Progenitor cell of endocrine pancreas (in vitro differentiated cells): Measurements from ENCODE around the gene CYP2B6. TPM values are rescaled to one million over a fixed set of nuclear protein-coding genes. Genes with fewer than 3 reads are reported as not detected.
A peak's percentile ranks its signal among the peaks of the same experiment; 100 is the strongest.

Experiments
- DNase-seq: peaks from one replicate; pipeline ENCODE4 v3.0.0; 2021; ENCODE audit warnings: low spot score; ENCODE audit not compliant: unreplicated experiment
- H3K27ac Mint-ChIP-seq: 2 replicates; pipeline ENCODE4 v1.8.0; 2021; ENCODE audit warnings: mild to moderate bottlenecking, moderate library complexity, mixed read lengths
- H3K27me3 Mint-ChIP-seq: 2 replicates; pipeline ENCODE4 v1.8.0; 2021; ENCODE audit warnings: mixed read lengths
- H3K36me3 Mint-ChIP-seq: 2 replicates; pipeline ENCODE4 v1.8.0; 2022; ENCODE audit warnings: mixed read lengths; ENCODE audit not compliant: insufficient read depth
- H3K4me1 Mint-ChIP-seq: 2 replicates; pipeline ENCODE4 v1.8.0; 2021; ENCODE audit warnings: low read depth, mixed read lengths
- H3K4me3 Mint-ChIP-seq: 2 replicates; pipeline ENCODE4 v1.8.0; 2021; ENCODE audit warnings: low read depth, mild to moderate bottlenecking, moderate library complexity, mixed read lengths
- H3K9me3 Mint-ChIP-seq: 2 replicates; pipeline ENCODE4 v1.8.0; 2021; ENCODE audit warnings: low read depth, mixed read lengths
- long read RNA-seq: library from polyadenylated mRNA; unstranded; transcript quantifications from one replicate; pipeline ENCODE4 v2.0.0, GENCODE V29; 2020
- total RNA-seq: library from RNA; stranded (reverse); gene quantifications from 2 replicates; pipeline ENCODE4 v1.2.1, GENCODE V29; 2021
- TF ChIP-seq, protein P1 (sequence below): fragments of 200-600 bp; sonication (generic); IDR thresholded peaks from one replicate; pipeline ENCODE4 v1.5.0; 2021; ENCODE audit warnings: antibody characterized with exemption, mild to moderate bottlenecking; ENCODE audit not compliant: unreplicated experiment

CYP2B6 gene
- 2.0 and 3.0 TPM in 2 replicates for total RNA-seq
- long read RNA-seq, partial matches to known transcripts: 1 of 1 reads
- long read RNA-seq, other reads (novel, unspliced or antisense): 0 of 1 reads

DNA sequence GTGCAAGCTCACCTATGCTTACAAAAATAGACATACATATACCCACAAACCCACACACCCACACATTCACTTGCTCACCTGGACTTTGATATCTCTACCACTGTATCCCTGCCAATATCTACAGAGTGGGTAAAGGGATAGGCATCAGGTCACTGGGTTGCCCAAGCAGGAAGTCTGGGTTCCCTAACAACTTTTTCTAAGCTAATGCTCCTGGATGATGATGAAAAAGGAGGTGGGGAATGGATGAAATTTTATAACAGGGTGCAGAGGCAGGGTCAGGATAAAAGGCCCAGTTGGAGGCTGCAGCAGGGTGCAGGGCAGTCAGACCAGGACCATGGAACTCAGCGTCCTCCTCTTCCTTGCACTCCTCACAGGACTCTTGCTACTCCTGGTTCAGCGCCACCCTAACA is at the start of gene CYP2B6:
TSS of gene CYP2B6 (plus strand) at position 311 of the 410 bp plus-strand sequence. CDS start at position 335, 24 bp downstream.
- peaks cover 9% of the 10 kb centered on the region for H3K27me3 Mint-ChIP-seq
- no peaks in the 10 kb centered on the region for H3K36me3 Mint-ChIP-seq
- TF ChIP-seq, protein P1, sequence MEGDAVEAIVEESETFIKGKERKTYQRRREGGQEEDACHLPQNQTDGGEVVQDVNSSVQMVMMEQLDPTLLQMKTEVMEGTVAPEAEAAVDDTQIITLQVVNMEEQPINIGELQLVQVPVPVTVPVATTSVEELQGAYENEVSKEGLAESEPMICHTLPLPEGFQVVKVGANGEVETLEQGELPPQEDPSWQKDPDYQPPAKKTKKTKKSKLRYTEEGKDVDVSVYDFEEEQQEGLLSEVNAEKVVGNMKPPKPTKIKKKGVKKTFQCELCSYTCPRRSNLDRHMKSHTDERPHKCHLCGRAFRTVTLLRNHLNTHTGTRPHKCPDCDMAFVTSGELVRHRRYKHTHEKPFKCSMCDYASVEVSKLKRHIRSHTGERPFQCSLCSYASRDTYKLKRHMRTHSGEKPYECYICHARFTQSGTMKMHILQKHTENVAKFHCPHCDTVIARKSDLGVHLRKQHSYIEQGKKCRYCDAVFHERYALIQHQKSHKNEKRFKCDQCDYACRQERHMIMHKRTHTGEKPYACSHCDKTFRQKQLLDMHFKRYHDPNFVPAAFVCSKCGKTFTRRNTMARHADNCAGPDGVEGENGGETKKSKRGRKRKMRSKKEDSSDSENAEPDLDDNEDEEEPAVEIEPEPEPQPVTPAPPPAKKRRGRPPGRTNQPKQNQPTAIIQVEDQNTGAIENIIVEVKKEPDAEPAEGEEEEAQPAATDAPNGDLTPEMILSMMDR: no peak
- no peak for DNase-seq
- no peak within 1 kb of the TSS for H3K4me3 Mint-ChIP-seq
- no peak within 1 kb of the TSS for H3K27ac Mint-ChIP-seq
- H3K4me1 Mint-ChIP-seq: peaks cover 1% of the 10 kb centered on the region
- H3K9me3 Mint-ChIP-seq: peaks cover 7% of the 10 kb centered on the region

DNA sequence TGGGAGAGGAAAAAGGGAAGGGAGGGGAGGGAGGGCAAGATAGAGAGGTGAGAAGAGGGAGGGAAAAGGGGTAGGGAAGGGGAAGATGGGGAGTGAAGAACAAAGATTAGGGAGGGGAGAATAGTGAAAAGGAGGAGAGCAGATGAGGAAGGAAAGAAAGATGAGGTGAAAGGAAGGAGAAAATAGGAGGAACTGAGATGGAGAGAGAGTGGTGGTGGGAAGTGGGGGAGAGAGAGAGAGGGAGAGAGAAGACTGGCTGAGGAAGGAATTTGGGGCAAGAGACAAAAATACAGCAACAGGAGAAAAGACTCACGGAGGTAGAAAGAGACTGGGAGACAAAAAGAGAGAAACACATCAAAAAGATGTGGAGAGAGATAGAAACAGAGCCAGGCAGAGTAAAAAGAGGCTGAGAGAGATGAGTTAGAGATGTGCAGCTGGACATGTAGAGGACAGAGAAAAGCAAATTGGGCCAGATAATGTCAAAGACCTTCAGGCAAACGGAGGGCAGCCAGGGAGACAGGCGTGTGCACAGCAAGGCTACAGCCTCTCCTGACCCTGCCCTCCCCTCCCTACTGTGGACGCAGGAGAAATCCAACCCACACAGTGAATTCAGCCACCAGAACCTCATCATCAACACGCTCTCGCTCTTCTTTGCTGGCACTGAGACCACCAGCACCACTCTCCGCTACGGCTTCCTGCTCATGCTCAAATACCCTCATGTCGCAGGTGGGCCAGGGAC is 49.4 kb upstream of the CYP2B6 start:
- peaks cover 30% of the 10 kb centered on the region for H3K27me3 Mint-ChIP-seq

DNA sequence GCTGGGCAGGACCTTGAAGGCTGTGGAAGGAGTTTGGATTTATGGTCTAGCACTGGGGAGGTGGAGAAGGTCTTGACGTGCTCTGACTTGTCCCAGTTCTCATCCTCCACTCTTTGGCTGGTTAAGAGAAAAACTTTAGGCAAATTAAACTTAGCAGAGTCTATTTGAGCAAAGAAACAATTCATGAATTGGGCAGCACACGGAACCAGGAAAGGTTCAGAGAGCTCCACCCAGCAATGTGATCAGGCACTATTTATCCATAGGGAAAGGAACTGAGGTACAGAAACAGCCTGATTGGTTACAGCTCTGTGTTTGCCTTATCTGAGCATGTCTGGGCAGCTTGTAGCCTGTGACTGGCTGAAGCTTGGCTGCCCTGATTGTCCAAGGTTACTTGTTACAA is 45.4 kb upstream of the CYP2B6 start:
- peak overlapping the region; percentile 16 for H3K27ac Mint-ChIP-seq
- no peaks in the 10 kb centered on the region for H3K4me1 Mint-ChIP-seq
- no peaks in the 10 kb centered on the region for H3K36me3 Mint-ChIP-seq
- H3K27me3 Mint-ChIP-seq: peaks cover 27% of the 10 kb centered on the region
- TF ChIP-seq, protein P1: no peak
- no peaks in the 10 kb centered on the region for H3K9me3 Mint-ChIP-seq
- no peak overlapping the region for H3K4me3 Mint-ChIP-seq
- no peak for DNase-seq

More for the DNA sequence above, 49.4 kb upstream of the CYP2B6 start:
- Mint-ChIP-seq H3K27ac (no peak overlapping the region), H3K4me3 (no peak overlapping the region), H3K36me3 (no peaks in the 10 kb centered on the region), H3K9me3 (no peaks in the 10 kb centered on the region), H3K4me1 (no peaks in the 10 kb centered on the region)
- TF ChIP-seq, protein P1: no peak
- no peak for DNase-seq

DNA sequence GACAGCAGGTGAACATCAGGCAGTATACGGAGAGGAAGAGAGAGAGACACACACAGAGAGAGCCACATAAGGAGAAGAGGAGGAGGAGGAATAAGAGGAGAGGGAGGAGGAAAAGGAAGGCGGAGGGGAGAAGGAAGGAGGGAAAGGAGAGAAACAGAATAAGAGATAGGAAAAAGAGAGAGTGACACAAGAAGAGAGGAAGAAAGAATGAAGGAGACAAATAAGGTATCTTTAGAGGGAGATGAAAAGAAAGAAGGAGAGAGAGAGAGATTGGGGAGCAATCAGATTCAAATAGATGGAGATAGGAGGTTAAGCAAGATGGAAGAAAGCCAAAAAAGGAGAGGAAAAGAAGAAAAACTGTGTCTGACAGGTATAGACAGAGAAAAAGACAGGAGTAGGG is 44.0 kb upstream of the CYP2B6 start:
- no peaks in the 10 kb centered on the region for H3K9me3 Mint-ChIP-seq
- H3K4me1 Mint-ChIP-seq: no peaks in the 10 kb centered on the region
- TF ChIP-seq, protein P1: no peak
- no peak overlapping the region for H3K27ac Mint-ChIP-seq
- H3K4me3 Mint-ChIP-seq: no peak overlapping the region
- no peak for DNase-seq
- no peaks in the 10 kb centered on the region for H3K36me3 Mint-ChIP-seq
- H3K27me3 Mint-ChIP-seq: peaks cover 27% of the 10 kb centered on the region

DNA sequence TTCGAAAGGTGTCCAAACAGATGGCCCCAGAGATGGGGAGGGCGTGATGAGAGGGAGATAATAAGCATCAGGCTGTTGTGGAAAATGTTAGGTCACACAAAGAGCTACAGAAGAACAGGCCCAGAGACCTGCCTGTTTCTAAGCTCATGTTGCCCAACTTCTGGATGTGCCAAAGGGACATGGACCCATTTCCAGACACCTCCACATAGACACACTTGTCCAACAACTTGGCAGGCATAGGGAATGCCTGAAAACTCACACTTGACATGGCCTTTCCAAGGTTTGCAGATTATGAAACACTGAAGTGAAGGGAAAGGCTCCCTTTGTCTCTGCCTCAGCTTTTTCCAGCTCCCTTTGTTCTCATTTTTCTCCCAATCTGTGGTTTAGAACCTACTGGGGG is 43.5 kb upstream of the CYP2B6 start:
- TF ChIP-seq, protein P1: no peak
- H3K36me3 Mint-ChIP-seq: no peaks in the 10 kb centered on the region
- H3K4me1 Mint-ChIP-seq: no peaks in the 10 kb centered on the region
- peaks cover 27% of the 10 kb centered on the region for H3K27me3 Mint-ChIP-seq
- H3K9me3 Mint-ChIP-seq: peaks cover 1% of the 10 kb centered on the region
- no peak overlapping the region for H3K4me3 Mint-ChIP-seq
- no peak overlapping the region for H3K27ac Mint-ChIP-seq
- DNase-seq: no peak
